Muscle of back (tissue), 11 donors: ENCODE measurements around the gene UNK. TPM values are rescaled to one million over a fixed set of nuclear protein-coding genes. Genes with fewer than 3 reads are reported as not detected.
"Not testable (repeated sequence)": the region's sequence is repeated elsewhere in the genome, so short reads cannot be mapped to it uniquely, and the experiment has no call there.

Experiments used
- DNase-seq, 3 donors: peaks; one replicate each; pipeline versions ENCODE4 v3.0.0 to v3.0.0-alpha.2; 2013
- polyA plus RNA-seq, 10 donors: library from polyadenylated mRNA; unstranded; fragments of 120-200 nt; gene quantifications; one replicate each; pipeline ENCODE4 v1.2.1, GENCODE V29; 2013; ENCODE audit not compliant: insufficient read length in 10 of 10

Gene UNK
- polyA plus RNA-seq, 10 donors = 19.7 to 29.9 (median 24.9) TPM

DNA sequence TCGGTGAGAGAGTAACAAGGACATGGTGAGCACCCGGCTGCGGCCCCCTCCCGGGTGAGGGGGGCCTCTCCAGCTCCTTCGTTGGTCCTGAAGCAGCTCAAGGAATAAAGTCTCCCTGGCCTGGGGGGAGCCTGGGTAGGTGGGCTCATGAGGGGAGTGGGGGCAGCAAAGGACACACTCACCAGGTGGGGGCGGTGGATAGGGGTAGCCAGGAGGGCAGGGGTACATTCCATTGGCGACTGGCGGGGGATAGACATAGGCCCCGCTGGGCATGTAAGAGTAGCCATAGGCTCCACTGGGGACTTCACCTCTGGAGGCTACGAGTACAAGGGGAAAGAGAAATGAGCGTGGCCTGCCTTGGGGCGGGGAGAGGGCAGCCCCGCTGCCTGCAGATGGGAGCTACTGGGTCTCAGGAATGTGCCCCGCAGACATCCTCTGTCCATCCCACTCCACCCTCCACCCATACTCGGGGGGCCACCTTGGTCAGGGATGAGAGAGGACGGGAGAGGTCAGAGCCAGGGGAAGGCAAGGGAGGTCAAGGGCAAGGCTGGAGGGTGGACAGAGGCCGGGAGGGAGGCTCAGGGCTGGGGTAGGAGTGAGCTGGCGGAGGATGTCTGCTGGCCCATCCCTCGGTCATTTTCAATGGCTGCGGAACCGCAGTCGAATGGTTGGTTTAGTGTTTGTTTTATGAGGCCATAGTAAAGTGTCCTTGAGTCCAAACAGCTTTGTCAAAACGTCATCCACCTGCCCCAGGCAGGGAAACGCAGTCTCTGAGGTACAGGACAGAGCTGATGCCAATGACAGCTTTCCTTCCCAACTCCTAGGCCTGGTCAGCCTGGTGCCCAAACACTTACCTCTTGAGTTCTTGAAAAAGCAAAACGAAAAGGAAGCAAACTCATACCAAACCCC, 63.3 kb downstream of the UNK start:
- DNase-seq = no peak

GRCh38 chr17:75848523-75849278, 64.1 kb downstream of the UNK start:
- no peak for DNase-seq

GRCh38 chr17:75849279-75849646, 64.7 kb downstream of the UNK start:
- DNase-seq = no peak

DNA sequence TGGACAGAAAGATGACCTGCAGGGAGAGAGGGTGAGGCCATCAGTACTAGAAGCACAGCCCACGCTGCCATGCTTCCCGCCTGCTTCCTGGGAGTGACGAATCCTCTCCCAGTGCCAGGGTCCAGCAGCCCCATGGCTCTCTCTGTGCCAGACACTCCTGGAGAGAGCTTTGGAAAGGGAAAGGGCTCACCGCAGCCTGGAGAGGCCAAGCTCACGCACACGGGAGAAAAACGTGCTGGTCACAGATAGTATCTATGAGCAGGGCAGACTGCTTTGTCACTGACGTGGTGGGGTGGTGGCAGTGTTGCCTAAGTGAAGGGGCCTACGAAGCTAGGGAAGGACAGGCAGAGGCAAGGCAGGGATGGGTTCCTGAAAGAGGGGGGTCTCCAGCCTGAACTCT, 65.1 kb downstream of the UNK start:
- no peak for DNase-seq

- DNase-seq = no peak
Measured at GRCh38 chr17:75850928-75851692, 66.5 kb downstream of the UNK start.

DNA sequence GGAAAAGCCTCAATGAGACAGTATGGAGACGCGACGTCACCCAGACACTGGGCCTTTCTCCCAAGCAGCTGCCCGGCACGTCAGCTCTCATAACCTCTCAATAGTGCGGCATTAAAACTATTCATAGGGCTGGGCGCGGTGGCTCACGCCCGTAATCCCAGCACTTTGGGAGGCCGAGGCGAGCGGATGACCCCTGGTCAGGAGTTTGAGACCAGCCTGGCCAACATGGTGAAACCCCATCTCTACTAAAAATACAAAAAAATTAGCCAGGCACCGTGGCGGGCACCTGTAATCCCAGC, 67.0 kb downstream of the UNK start:
- DNase-seq = not testable (repeated sequence)

DNA sequence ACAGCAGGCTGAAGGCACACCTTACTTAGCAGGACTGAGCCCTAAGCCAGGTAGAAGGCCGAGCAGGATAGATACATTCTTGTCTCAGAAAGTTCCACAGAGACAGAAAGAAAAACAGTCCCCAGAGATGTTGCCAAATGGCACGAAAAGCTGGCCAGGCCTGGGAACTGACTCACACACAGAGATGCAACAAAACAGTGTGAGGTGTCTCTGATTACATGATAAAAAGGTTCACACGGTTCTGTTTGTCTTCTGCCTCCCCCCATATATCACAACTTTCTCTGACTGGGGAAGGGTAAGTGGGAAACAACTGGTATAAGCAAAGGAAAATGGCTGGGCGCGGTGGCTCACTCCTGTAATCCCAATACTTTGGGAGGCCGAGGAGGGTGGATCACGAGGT, 68.8 kb downstream of the UNK start:
- no peak for DNase-seq

DNA sequence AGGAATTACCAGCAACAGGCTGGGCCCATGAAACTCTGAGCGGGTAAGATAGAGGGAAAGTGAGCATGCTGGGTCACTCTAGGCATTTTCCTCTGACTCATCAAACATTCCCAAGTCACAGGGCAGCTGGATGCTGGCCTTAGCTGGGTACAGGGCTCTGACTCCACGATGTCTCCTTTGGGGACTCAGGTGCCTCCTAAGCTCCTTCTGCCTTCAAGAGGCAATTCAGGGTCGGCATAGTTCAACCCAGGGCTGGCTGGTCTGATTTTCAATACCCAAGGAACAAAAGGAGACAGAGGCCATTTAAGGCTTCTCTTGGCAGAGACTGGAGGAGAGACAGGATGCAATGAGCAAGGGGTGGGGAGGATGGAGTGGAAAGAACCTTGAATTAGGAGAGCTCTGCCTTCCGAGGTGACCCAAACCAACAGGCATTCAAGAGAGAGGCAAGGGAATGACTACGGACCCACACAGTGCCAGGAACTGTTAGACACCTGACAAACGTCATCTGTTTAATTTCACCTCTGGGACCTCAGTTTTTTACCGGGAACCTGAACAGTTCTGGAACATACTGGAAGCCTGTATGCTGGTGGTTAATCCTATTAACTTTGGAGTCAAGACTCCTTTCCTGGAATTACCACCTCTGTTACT, 69.6 kb downstream of the UNK start:
- DNase-seq = peak in 1 of 3 donors; percentile 50

DNA sequence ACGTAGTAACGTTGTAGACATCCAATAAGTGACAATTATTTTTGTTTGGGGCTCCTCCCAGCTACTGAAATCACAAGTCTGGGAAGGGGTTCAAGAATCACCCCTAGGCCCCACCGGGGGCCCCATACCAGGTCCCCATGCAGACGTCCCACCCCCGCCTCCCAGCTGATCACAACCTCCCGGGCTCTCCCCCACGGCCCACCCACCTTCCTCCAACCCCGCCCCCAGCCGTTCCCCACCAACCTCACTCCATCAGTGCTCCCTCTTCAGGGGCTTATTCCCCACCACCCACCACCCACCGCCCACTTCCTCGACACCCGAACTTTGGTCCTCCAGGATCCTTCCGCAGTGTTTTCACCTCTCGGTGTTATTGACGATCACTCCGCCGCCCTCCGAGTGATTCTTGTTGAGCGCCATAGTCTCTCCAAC, 70.3 kb downstream of the UNK start:
- no peak for DNase-seq

DNA sequence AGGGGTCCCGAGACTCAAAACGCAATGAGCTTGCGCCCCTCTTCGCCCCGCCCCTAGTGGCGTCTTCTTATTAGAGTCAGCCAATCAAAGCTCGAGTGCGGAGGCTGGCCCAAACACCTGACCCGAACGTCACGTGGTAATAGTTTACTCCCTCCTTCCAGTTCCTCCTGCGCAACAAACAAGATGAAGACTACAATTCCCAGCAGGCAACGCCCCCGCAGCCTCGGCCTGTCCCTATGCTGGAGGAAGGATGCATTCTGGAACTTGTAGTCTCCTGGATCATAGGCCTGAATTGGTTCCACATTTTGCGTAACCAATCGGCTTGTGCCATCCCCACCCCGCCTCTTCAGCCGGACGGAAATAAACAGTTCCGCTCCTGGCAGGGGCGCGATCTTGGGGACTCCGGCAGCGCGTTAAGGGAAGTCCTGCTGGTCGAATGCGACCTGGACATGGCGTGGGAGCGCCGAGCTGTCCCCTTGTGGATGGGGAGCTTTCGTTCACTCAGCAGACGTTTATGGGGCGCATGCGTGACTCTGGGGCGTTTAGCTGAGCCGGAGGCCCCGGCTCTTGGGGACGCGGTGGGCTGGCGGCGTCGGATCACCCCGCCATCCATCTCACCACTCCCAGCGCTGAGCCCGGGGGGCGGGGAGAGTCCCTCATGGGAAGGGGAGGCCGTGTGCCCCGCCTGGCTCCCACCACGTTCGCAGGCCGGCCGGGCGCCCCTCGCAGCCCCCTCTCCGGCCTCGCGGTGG, 70.9 kb downstream of the UNK start, which contains the start of gene WBP2:
Gene WBP2, minus strand, starts transcription at position 26 of the 752 bp plus-strand sequence. CDS start 38 bp downstream, outside the sequence.
- DNase-seq = peak; percentile 100

GRCh38 chr17:75856062-75856756, 71.6 kb downstream of the UNK start:
- no peak for DNase-seq

DNA sequence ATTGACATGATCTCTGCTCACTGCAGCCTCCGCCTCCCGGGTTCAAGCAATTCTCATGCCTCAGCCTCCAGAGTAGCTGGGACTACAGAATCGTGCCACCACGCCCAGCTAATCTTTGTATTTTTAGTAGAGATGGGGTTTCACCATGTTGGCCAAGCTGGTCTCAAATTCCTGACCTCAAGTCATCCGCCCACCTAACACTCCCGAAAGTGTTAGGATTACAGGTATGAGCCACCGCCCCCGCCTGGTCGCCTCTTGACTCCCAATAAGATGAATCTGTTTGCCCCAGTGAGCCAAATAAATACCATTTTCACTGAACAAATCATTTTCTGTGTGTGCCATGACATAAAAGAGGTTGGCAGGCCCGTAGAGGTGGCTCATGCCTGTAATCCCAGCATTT, 74.8 kb downstream of the UNK start:
- DNase-seq = not testable (repeated sequence)

GRCh38 chr17:75861927-75862317, 77.3 kb downstream of the UNK start:
- no peak for DNase-seq

DNA sequence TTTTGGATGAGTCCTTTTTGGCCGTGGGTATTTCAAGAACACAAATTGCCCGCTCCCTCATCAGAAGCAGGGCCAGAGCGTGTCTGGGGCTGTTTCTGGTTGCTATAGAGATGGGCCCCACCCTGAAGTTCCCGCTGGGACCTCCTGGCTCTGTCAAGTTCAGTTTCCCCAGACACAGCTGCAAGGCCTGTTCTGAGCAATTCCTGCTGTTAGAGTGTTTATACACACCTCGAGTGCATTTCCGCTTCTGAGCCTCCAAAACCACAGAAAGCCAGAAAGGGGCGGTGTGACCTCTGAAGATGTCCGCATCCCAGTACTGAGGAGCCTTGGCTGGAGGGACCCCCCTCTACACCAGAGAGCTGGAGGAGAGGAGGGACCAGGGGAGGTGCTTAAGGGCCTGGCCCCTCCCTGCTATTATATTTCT, 79.9 kb downstream of the UNK start:
- DNase-seq = peak in 1 of 3 donors; percentile 89

GRCh38 chr17:75864887-75865286, 80.3 kb downstream of the UNK start:
- DNase-seq = not testable (repeated sequence)

GRCh38 chr17:75865404-75866188, 81.0 kb downstream of the UNK start:
- not testable (repeated sequence) for DNase-seq

DNA sequence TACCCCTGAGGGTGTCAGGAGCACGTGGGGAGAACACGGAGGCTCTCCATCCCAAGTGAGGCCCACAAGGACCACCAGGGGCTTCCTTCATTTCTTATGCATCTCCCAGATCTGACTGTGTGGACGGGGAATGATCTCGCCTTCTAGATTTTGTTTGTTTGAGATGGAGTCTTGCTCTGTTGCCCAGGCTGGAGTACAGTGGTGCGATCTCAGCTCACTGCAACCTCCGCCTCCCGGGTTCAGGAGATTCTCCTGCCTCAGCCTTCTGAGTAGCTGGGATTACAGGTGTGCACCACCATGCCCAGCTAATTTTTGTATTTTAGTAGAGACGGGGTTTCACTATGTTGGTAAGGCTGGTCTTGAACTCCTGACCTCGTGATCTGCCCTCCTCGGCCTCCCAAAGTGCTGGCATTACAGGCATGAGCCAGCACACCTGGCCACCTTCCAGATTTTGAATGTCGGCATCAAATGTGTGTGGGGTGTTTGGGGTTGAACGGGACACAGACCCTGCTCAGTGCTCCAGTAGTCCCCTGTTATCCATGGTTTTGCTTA, 84.2 kb downstream of the UNK start:
- DNase-seq = not testable (repeated sequence)

DNA sequence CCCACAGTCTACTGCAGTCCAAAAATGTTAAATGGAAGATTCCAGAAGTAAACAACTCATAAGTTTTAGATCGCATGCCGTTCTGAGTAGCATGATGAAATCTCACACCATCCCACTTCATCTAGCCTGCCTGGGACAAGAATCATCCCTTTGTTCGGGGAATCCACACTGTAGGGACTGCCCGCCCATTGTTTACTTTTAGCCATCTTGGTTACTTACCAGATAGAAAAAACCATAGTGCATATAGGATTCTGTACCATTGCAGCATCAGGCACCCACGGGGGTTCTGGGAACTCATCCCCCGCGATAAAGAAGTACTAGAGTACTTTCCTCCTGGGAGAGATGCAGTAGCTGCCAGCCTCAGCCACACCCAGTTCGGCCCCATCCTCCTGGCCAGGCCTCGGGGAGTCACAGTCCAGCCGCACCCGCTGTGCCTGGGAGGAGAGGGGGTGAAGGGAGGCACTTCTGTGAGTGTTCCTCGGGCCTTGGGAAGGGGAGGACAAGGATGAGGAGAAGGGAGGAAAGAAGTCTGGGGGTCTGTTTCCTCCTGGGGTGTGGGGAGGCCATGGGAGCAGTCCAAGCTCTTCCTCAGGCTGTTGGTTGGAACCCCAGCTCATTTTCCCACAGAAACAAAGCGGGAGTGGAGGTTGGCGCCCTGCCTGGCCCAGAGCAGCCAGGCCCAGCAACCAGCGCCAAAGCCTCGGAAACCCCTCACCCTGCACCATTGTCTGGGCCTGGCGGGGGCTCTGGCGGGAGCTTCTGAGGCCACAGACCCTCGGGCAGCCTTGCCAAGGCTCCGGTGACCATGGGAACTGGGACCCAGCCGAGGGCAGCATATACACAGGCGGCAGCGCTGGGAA, 84.9 kb downstream of the UNK start:
- peak in 2 of 3 donors; percentile 53 to 89 for DNase-seq
